HepG2 (cell line): ENCODE results near the gene STK39. TPM values are rescaled to one million over a fixed set of nuclear protein-coding genes. Genes with fewer than 3 reads are reported as not detected.

ENCODE experiments used
- ARID5B ChIP-seq: IDR thresholded peaks from 2 replicates; pipeline ENCODE4 v1.4.0; 2020; ENCODE audit warnings: mild to moderate bottlenecking, missing genetic modification reagents
- ERF ChIP-seq: IDR thresholded peaks from 2 replicates; pipeline ENCODE4 v1.6.1; 2018; ENCODE audit warnings: missing biosample characterization, missing genetic modification reagents
- GATAD2A ChIP-seq: IDR thresholded peaks from 2 replicates; pipeline ENCODE4 v1.6.1; 2016
- HMGA1 ChIP-seq: sonication (generic); formaldehyde crosslinking; conservative IDR thresholded peaks from 2 replicates; pipeline ENCODE4 v1.4.0; 2020; ENCODE audit warnings: missing genetic modification reagents
- IKZF5 ChIP-seq: IDR thresholded peaks from 2 replicates; pipeline ENCODE4 v1.6.1; 2018; ENCODE audit warnings: missing genetic modification reagents, mild to moderate bottlenecking, missing compliant biosample characterization
- SOX5 ChIP-seq: IDR thresholded peaks from 2 replicates; pipeline ENCODE4 v1.6.1; 2016; ENCODE audit warnings: borderline replicate concordance
- STAT6 ChIP-seq: sonication (generic); formaldehyde crosslinking; IDR thresholded peaks from 2 replicates; pipeline ENCODE4 v1.4.0; 2020; ENCODE audit warnings: missing genetic modification reagents, mild to moderate bottlenecking, borderline replicate concordance
- THRA ChIP-seq: sonication (generic); formaldehyde crosslinking; IDR thresholded peaks from 2 replicates; pipeline ENCODE4 v1.4.0; 2020; ENCODE audit warnings: missing genetic modification reagents, borderline replicate concordance
- ZBED4 ChIP-seq: sonication (generic); formaldehyde crosslinking; IDR thresholded peaks from 2 replicates; pipeline ENCODE4 v1.4.0; 2020; ENCODE audit warnings: missing genetic modification reagents, borderline replicate concordance
- ZBTB34 ChIP-seq: sonication (generic); formaldehyde crosslinking; IDR thresholded peaks from 2 replicates; pipeline ENCODE4 v1.8.0; 2022; ENCODE audit warnings: mild to moderate bottlenecking, missing genetic modification reagents
- polyA plus RNA-seq, 8 experiments: library from polyadenylated mRNA; depleted of rRNA in 3 of 8; stranded (reverse) in 7 of 8; unstranded in 1 of 8; fragments of >200 nt; fragmentation: Illumina TruSeq in 4 of 8; extraction: Trizol in 4 of 8; gene quantifications; 2 replicates each; pipeline versions ENCODE4 v1.2.1 to v1.2.3, GENCODE V29; 2011 to 2016; ENCODE audit warnings: low read depth in 4 of 8, missing spikeins in 1 of 8, mixed read lengths in 1 of 8; ENCODE audit not compliant: insufficient read depth in 1 of 8
- total RNA-seq, 5 experiments: library from RNA; depleted of rRNA; stranded (reverse); fragments of >200 nt; fragmentation: Illumina TruSeq; extraction: Trizol; gene quantifications; 2 replicates each; pipeline ENCODE4 v1.2.3, GENCODE V29; 2016; ENCODE audit warnings: low read depth in 1 of 5

The STK39 gene
- total and polyA plus RNA-seq, 2 of the 13 experiments (the other 11 are each of a cell fraction or from before 2014, with no cell fraction given): 27.3 to 38.4 TPM

GRCh38 chr2:168180483-168180882 is 66.9 kb downstream of the STK39 start (continued):
- 0 out of 2 replicates have a peak, but pooled peaks have one; percentile 53 for TF ChIP-seq ZBTB34 (CRISPR knock-in tag)
- no peak for TF ChIP-seq HMGA1
- TF ChIP-seq IKZF5 (CRISPR knock-in tag): peak; percentile 31; the same call in 1 of the 2 replicates
- TF ChIP-seq THRA (CRISPR knock-in tag): no peak
- TF ChIP-seq ERF (CRISPR knock-in tag): 0 out of 2 replicates have a peak, but pooled peaks have one; percentile 31
- peak; percentile 84 for TF ChIP-seq ARID5B (CRISPR knock-in tag)
- peak; percentile 69 for TF ChIP-seq GATAD2A (CRISPR knock-in tag)
- peak; percentile 61; the same call in 1 of the 2 replicates for TF ChIP-seq SOX5 (CRISPR knock-in tag)
- no peak for TF ChIP-seq STAT6 (CRISPR knock-in tag)
- TF ChIP-seq ZBED4: 0 out of 2 replicates have a peak, but pooled peaks have one; percentile 14
